Fibroblast of pulmonary artery (primary cell): ENCODE data around the gene TRAPPC12.

ENCODE experiments used
- DNase-seq: peaks from one replicate; pipeline ENCODE4 v3.0.0-alpha.2; 2010; ENCODE audit warnings: low read depth
- H3K4me3 ChIP-seq: replicated peaks from 2 replicates; pipeline ENCODE4 v1.5.1; 2011; ENCODE audit warnings: low read depth, mild to moderate bottlenecking, control low read depth, low read length, moderate library complexity
- CTCF ChIP-seq: IDR thresholded peaks from 2 replicates; pipeline ENCODE4 v1.5.1; 2011; ENCODE audit warnings: mild to moderate bottlenecking, control low read depth, low read length, inconsistent platforms; ENCODE audit errors: missing control alignments

The TRAPPC12 gene

DNA sequence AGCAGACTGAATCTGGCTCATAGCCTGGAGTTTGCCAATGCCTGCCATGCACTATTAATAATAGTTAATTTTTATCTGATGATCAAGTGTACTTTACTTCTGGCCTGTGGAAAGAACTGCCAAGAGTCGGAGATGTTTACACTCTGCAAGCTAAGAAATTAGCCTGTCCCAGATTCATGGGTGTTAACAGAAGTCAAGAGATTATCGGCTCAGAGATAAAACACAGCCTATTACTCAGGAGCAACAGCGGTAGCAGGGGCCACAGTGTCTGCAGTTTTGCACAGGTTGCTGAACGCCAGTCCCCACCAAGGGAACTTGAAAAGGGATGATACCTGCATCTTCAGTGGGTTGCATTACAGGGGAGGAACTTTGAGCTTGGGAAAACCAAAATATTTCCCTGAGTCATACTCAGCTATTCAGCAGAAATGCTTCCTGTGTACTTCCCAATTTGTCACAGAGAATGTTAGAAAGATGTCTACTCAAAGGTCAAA is 144.1 kb downstream of the TRAPPC12 start:
- no peak for TF ChIP-seq CTCF
- peak; percentile 49 for DNase-seq

GRCh38 chr2:3526871-3527270 is 147.4 kb downstream of the TRAPPC12 start:
- H3K4me3 ChIP-seq = no peak overlapping the region
- no peak for TF ChIP-seq CTCF
- DNase-seq = no peak

More for the DNA sequence above, 144.1 kb downstream of the TRAPPC12 start:
- H3K4me3 ChIP-seq = peak overlapping the region; percentile 24

DNA sequence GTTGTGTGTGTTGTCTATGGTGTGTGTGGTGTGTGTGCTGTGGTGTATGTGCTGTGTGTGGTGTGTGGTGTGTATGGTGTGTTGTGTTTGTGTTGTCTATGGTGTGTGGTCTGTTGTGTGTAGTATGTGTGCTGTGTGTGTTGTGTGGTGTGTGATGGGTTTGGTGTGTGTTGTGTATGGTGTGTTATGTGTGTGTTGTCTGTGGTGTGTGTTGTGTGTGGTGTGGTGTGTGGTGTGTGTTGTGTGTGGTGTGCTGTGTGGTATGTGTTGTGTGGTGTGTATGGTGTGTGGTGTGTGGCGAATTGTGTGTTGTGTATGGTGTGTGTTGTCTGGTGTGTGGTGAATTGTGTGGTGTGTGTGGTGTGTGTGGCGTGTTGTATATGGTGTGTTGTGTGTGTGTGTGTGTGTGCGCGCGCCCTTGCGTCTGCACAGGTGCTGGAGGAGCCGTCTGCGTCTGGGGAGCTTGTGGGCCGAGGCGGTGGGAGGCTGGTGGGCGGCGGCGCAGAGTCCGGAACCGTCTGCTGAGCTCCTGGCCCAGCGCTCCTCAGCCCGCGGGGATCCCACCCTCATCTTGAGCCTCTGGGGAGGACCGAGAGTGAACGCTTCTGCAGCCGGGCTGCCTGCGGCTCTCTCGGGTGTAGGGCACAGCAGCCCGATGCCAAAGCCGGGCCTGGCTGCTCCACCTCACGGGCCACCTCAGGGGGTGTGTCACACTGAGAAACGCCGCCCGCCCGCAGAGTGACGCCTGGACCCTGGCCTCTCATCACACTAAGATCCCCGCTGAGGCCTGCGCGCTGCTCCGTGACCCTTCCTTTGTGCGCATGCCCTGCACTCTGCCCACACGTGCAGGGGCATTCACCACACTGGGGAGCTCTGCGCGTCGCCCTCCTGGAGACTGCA is 148.6 kb downstream of the TRAPPC12 start:
- DNase-seq = no peak
- no peak for TF ChIP-seq CTCF
- no peak overlapping the region for H3K4me3 ChIP-seq
